Astrocyte (in vitro differentiated cells and primary cell): ENCODE data around the gene ZFTA.

ENCODE experiments used
- EZH2 ChIP-seq: IDR thresholded peaks from 2 replicates; pipeline ENCODE4 v1.6.1; 2012; ENCODE audit warnings: mild to moderate bottlenecking, low read length, inconsistent platforms; ENCODE audit not compliant: insufficient read depth
- TF ChIP-seq, protein P1 (sequence below): IDR thresholded peaks from 2 replicates; pipeline ENCODE4 v1.5.1; 2011; ENCODE audit warnings: low read depth, mild to moderate bottlenecking, inconsistent platforms, low read length, moderate library complexity; ENCODE audit not compliant: insufficient read depth

DNA sequence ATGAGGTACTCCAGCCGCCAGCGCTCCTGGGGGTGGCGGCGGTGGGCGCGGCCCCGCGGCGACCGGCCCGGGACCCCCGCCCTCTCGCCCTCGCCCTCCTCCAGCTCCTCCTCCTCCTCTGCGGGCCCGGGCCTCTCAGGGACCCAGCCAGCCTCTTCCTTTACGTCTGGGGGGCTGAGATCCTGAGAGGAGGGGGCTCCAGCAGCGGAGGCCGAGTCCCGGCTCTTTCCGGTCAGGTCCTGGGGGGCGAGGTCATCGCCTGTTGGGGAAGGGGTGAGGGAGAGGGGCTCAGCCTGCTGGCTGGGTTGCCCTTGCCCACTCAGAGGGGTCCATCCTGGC, 4.3 kb downstream of the ZFTA start:
- TF ChIP-seq, protein P1, sequence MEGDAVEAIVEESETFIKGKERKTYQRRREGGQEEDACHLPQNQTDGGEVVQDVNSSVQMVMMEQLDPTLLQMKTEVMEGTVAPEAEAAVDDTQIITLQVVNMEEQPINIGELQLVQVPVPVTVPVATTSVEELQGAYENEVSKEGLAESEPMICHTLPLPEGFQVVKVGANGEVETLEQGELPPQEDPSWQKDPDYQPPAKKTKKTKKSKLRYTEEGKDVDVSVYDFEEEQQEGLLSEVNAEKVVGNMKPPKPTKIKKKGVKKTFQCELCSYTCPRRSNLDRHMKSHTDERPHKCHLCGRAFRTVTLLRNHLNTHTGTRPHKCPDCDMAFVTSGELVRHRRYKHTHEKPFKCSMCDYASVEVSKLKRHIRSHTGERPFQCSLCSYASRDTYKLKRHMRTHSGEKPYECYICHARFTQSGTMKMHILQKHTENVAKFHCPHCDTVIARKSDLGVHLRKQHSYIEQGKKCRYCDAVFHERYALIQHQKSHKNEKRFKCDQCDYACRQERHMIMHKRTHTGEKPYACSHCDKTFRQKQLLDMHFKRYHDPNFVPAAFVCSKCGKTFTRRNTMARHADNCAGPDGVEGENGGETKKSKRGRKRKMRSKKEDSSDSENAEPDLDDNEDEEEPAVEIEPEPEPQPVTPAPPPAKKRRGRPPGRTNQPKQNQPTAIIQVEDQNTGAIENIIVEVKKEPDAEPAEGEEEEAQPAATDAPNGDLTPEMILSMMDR, result no peak
- no peak for TF ChIP-seq EZH2
